ENCODE results near the gene FOXJ3. TPM values are rescaled to one million over a fixed set of nuclear protein-coding genes. Genes with fewer than 3 reads are reported as not detected.
A peak's percentile ranks its signal among the peaks of the same experiment; 100 is the strongest.

Gene FOXJ3
- total and polyA plus RNA-seq, 5 donors: 15.0 to 50.5 (median 42.0) TPM

GRCh38 chr1:42279055-42279454 is 56.0 kb downstream of the FOXJ3 start:
- ATAC-seq: no peak
- intact Hi-C loops (cut with DNase I): no loop called here
- WGBS: 54% methylated on average over 2 of the region's 2 CpGs
- Histone ChIP-seq H3K9me3 (ENCODE audit: control insufficient read depth, low read length) (no peaks in the 10 kb centered on the region), H3K27ac (ENCODE audit: low read length) (no peak overlapping the region), H3K4me1 (ENCODE audit: control insufficient read depth, insufficient read depth, low read length) (peaks cover 2% of the 10 kb centered on the region), H3K4me3 (ENCODE audit: low read length) (no peak overlapping the region), H3K27me3 (ENCODE audit: control insufficient read depth, insufficient read depth) (no peaks in the 10 kb centered on the region)
- no peak for DNase-seq

- Histone ChIP-seq H3K4me1 (ENCODE audit: control insufficient read depth, insufficient read depth, low read length) (no peaks in the 10 kb centered on the region), H3K27me3 (ENCODE audit: control insufficient read depth, insufficient read depth) (no peaks in the 10 kb centered on the region), H3K9me3 (ENCODE audit: control insufficient read depth, low read length) (no peaks in the 10 kb centered on the region), H3K27ac (ENCODE audit: low read length) (no peak overlapping the region), H3K4me3 (ENCODE audit: low read length) (no peak overlapping the region)
- intact Hi-C loops (cut with DNase I): no loop called here
- WGBS: 65% methylated on average over 1 of the region's 1 CpG
- DNase-seq (no peak), ATAC-seq (peak in 1 of 2 donors; percentile 36)
Measured at GRCh38 chr1:42272920-42273319, 62.1 kb downstream of the FOXJ3 start.

- no peak for DNase-seq
- no peak overlapping the region for H3K4me3 ChIP-seq (ENCODE audit: low read length)
- H3K27ac ChIP-seq (ENCODE audit: low read length): no peak overlapping the region
- no peaks in the 10 kb centered on the region for H3K27me3 ChIP-seq (ENCODE audit: control insufficient read depth, insufficient read depth)
- intact Hi-C loops (cut with DNase I): no loop called here
- H3K4me1 ChIP-seq (ENCODE audit: control insufficient read depth, insufficient read depth, low read length): peaks cover 8% of the 10 kb centered on the region
- no peak for ATAC-seq
- no peaks in the 10 kb centered on the region for H3K9me3 ChIP-seq (ENCODE audit: control insufficient read depth, low read length)
Measured at GRCh38 chr1:42267904-42268303, 67.1 kb downstream of the FOXJ3 start.

GRCh38 chr1:42266253-42267135 is 68.5 kb downstream of the FOXJ3 start:
- H3K4me1 ChIP-seq (ENCODE audit: control insufficient read depth, insufficient read depth, low read length): peaks cover 8% of the 10 kb centered on the region
- no peak overlapping the region for H3K4me3 ChIP-seq (ENCODE audit: low read length)
- ATAC-seq (no peak), DNase-seq (no peak)
- H3K27ac ChIP-seq (ENCODE audit: low read length): no peak overlapping the region
- 70% methylated on average over 4 of the region's 4 CpGs for whole genome bisulfite sequencing
- no peaks in the 10 kb centered on the region for H3K27me3 ChIP-seq (ENCODE audit: control insufficient read depth, insufficient read depth)
- H3K9me3 ChIP-seq (ENCODE audit: control insufficient read depth, low read length): no peaks in the 10 kb centered on the region
- intact Hi-C loops (cut with DNase I): no loop called here

GRCh38 chr1:42264511-42265190 is 70.4 kb downstream of the FOXJ3 start:
- Histone ChIP-seq H3K27ac (ENCODE audit: low read length) (no peak overlapping the region), H3K27me3 (ENCODE audit: control insufficient read depth, insufficient read depth) (no peaks in the 10 kb centered on the region), H3K4me3 (ENCODE audit: low read length) (no peak overlapping the region), H3K9me3 (ENCODE audit: control insufficient read depth, low read length) (no peaks in the 10 kb centered on the region), H3K4me1 (ENCODE audit: control insufficient read depth, insufficient read depth, low read length) (peaks cover 10% of the 10 kb centered on the region)
- intact Hi-C loops (cut with DNase I): no loop called here
- 79% methylated on average over 4 of the region's 4 CpGs for WGBS
- no peak for DNase-seq
- no peak for ATAC-seq

GRCh38 chr1:42263019-42263418 is 72.0 kb downstream of the FOXJ3 start:
- no peak for ATAC-seq
- intact Hi-C loops (cut with DNase I): no loop called here
- Histone ChIP-seq H3K27ac (ENCODE audit: low read length) (no peak overlapping the region), H3K4me1 (ENCODE audit: control insufficient read depth, insufficient read depth, low read length) (peaks cover 13% of the 10 kb centered on the region), H3K27me3 (ENCODE audit: control insufficient read depth, insufficient read depth) (no peaks in the 10 kb centered on the region), H3K9me3 (ENCODE audit: control insufficient read depth, low read length) (no peaks in the 10 kb centered on the region), H3K4me3 (ENCODE audit: low read length) (no peak overlapping the region)
- no peak for DNase-seq

- Histone ChIP-seq H3K4me3 (ENCODE audit: low read length) (no peak overlapping the region), H3K4me1 (ENCODE audit: control insufficient read depth, insufficient read depth, low read length) (peaks cover 5% of the 10 kb centered on the region), H3K9me3 (ENCODE audit: control insufficient read depth, low read length) (no peaks in the 10 kb centered on the region), H3K27me3 (ENCODE audit: control insufficient read depth, insufficient read depth) (no peaks in the 10 kb centered on the region), H3K27ac (ENCODE audit: low read length) (no peak overlapping the region)
- ATAC-seq (no peak), DNase-seq (no peak)
- 61% methylated on average over 1 of the region's 1 CpG for WGBS
- intact Hi-C loops (cut with DNase I): no loop called here
Measured at GRCh38 chr1:42260376-42261070, 74.5 kb downstream of the FOXJ3 start.

- no peak for ATAC-seq
- Histone ChIP-seq H3K4me1 (ENCODE audit: control insufficient read depth, insufficient read depth, low read length) (peaks cover 5% of the 10 kb centered on the region), H3K27ac (ENCODE audit: low read length) (no peak overlapping the region)
Measured at GRCh38 chr1:42259739-42260064, 75.3 kb downstream of the FOXJ3 start.

GRCh38 chr1:42259059-42259738 is 75.8 kb downstream of the FOXJ3 start:
- Histone ChIP-seq H3K4me3 (ENCODE audit: low read length) (no peak overlapping the region), H3K27ac (ENCODE audit: low read length) (no peak overlapping the region), H3K4me1 (ENCODE audit: control insufficient read depth, insufficient read depth, low read length) (peaks cover 5% of the 10 kb centered on the region), H3K9me3 (ENCODE audit: control insufficient read depth, low read length) (no peaks in the 10 kb centered on the region), H3K27me3 (ENCODE audit: control insufficient read depth, insufficient read depth) (no peaks in the 10 kb centered on the region)
- ATAC-seq (peak; percentile 66 to 88), DNase-seq (no peak)
- WGBS: 43% methylated on average over 4 of the region's 4 CpGs
- intact Hi-C loops (cut with DNase I): no loop called here

More at GRCh38 chr1:42259739-42260064, 75.3 kb downstream of the FOXJ3 start:
- no peaks in the 10 kb centered on the region for H3K27me3 ChIP-seq (ENCODE audit: control insufficient read depth, insufficient read depth)
- H3K4me3 ChIP-seq (ENCODE audit: low read length): no peak overlapping the region
- no peaks in the 10 kb centered on the region for H3K9me3 ChIP-seq (ENCODE audit: control insufficient read depth, low read length)
- no peak for DNase-seq
- intact Hi-C loops (cut with DNase I): no loop called here
- 13% methylated on average over 4 of the region's 4 CpGs for WGBS

GRCh38 chr1:42258218-42258617 is 76.8 kb downstream of the FOXJ3 start:
- H3K27me3 ChIP-seq (ENCODE audit: control insufficient read depth, insufficient read depth): no peaks in the 10 kb centered on the region
- peaks cover 5% of the 10 kb centered on the region for H3K4me1 ChIP-seq (ENCODE audit: control insufficient read depth, insufficient read depth, low read length)
- DNase-seq (no peak), ATAC-seq (no peak)
- no peak overlapping the region for H3K4me3 ChIP-seq (ENCODE audit: low read length)
- intact Hi-C loops (cut with DNase I): no loop called here
- H3K9me3 ChIP-seq (ENCODE audit: control insufficient read depth, low read length): no peaks in the 10 kb centered on the region
- H3K27ac ChIP-seq (ENCODE audit: low read length): no peak overlapping the region
- 81% methylated on average over 1 of the region's 1 CpG for WGBS

- no peaks in the 10 kb centered on the region for H3K9me3 ChIP-seq (ENCODE audit: control insufficient read depth, low read length)
- H3K27me3 ChIP-seq (ENCODE audit: control insufficient read depth, insufficient read depth): no peaks in the 10 kb centered on the region
- intact Hi-C loops (cut with DNase I): no loop called here
- 97% methylated on average over 1 of the region's 1 CpG for WGBS
- no peak overlapping the region for H3K4me3 ChIP-seq (ENCODE audit: low read length)
- no peaks in the 10 kb centered on the region for H3K4me1 ChIP-seq (ENCODE audit: control insufficient read depth, insufficient read depth, low read length)
- DNase-seq (no peak), ATAC-seq (no peak)
- H3K27ac ChIP-seq (ENCODE audit: low read length): no peak overlapping the region
Measured at GRCh38 chr1:42251042-42251441, 84.0 kb downstream of the FOXJ3 start.
